Measurements from ENCODE around the gene TTF2.

The TTF2 gene

GRCh38 chr1:117143871-117144270, 83.7 kb downstream of the TTF2 start:
- Histone ChIP-seq H3K79me2 (ENCODE audit: insufficient read depth, low read length) (no peaks in the 10 kb centered on the region), H3K27me3 (ENCODE audit: insufficient read depth, low read length, poor library complexity) (peaks cover 2% of the 10 kb centered on the region), H3K9ac (ENCODE audit: low read depth, low read length) (no peak overlapping the region), H3K4me3 (ENCODE audit: low read depth in 1 of 2, low read length in 2 of 2) (no peak overlapping the region), H3K27ac (ENCODE audit: low read length) (no peak overlapping the region), H3K4me2 (ENCODE audit: insufficient read depth, low read length) (no peak overlapping the region), H4K20me1 (ENCODE audit: insufficient read depth, low read length) (no peaks in the 10 kb centered on the region), H3K4me1 (ENCODE audit: insufficient read depth, low read length) (no peaks in the 10 kb centered on the region), H2AFZ (ENCODE audit: low read depth, low read length) (no peak overlapping the region), H3K36me3 (ENCODE audit: insufficient read depth, low read length) (no peaks in the 10 kb centered on the region), H3K9me3 (ENCODE audit: insufficient read depth, low read length, severe bottlenecking) (no peaks in the 10 kb centered on the region)
- DNase-seq (no peak), ATAC-seq (ENCODE audit: insufficient read depth, low read depth) (no peak)
- TF ChIP-seq CTCF (IDR thresholded peaks at IDR 0.05; ENCODE audit: borderline replicate concordance, extremely low read depth, low read length, poor library complexity, severe bottlenecking) = no peak
- TF ChIP-seq EZH2 (IDR thresholded peaks at IDR 0.05; ENCODE audit: borderline replicate concordance, low read depth, low read length, severe bottlenecking) = no peak

GRCh38 chr1:117146072-117146471, 85.9 kb downstream of the TTF2 start:
- Histone ChIP-seq H3K27ac (ENCODE audit: low read length) (no peak overlapping the region), H3K9me3 (ENCODE audit: insufficient read depth, low read length, severe bottlenecking) (no peaks in the 10 kb centered on the region), H3K27me3 (ENCODE audit: insufficient read depth, low read length, poor library complexity) (peaks cover 2% of the 10 kb centered on the region), H3K4me1 (ENCODE audit: insufficient read depth, low read length) (no peaks in the 10 kb centered on the region), H4K20me1 (ENCODE audit: insufficient read depth, low read length) (no peaks in the 10 kb centered on the region), H3K79me2 (ENCODE audit: insufficient read depth, low read length) (no peaks in the 10 kb centered on the region), H2AFZ (ENCODE audit: low read depth, low read length) (no peak overlapping the region), H3K4me2 (ENCODE audit: insufficient read depth, low read length) (no peak overlapping the region), H3K36me3 (ENCODE audit: insufficient read depth, low read length) (no peaks in the 10 kb centered on the region), H3K9ac (ENCODE audit: low read depth, low read length) (no peak overlapping the region), H3K4me3 (ENCODE audit: low read depth in 1 of 2, low read length in 2 of 2) (no peak overlapping the region)
- no peak for TF ChIP-seq CTCF (IDR thresholded peaks at IDR 0.05; ENCODE audit: borderline replicate concordance, extremely low read depth, low read length, poor library complexity, severe bottlenecking)
- TF ChIP-seq EZH2 (IDR thresholded peaks at IDR 0.05; ENCODE audit: borderline replicate concordance, low read depth, low read length, severe bottlenecking) = no peak
- DNase-seq = no peak
- no peak for ATAC-seq (ENCODE audit: insufficient read depth, low read depth)

- no peak for DNase-seq
- Histone ChIP-seq H3K4me2 (ENCODE audit: insufficient read depth, low read length) (no peak overlapping the region), H3K4me1 (ENCODE audit: insufficient read depth, low read length) (no peaks in the 10 kb centered on the region), H2AFZ (ENCODE audit: low read depth, low read length) (no peak overlapping the region), H3K9me3 (ENCODE audit: insufficient read depth, low read length, severe bottlenecking) (no peaks in the 10 kb centered on the region), H3K27ac (ENCODE audit: low read length) (no peak overlapping the region), H3K79me2 (ENCODE audit: insufficient read depth, low read length) (no peaks in the 10 kb centered on the region), H3K4me3 (ENCODE audit: low read depth in 1 of 2, low read length in 2 of 2) (no peak overlapping the region), H4K20me1 (ENCODE audit: insufficient read depth, low read length) (no peaks in the 10 kb centered on the region), H3K9ac (ENCODE audit: low read depth, low read length) (no peak overlapping the region), H3K27me3 (ENCODE audit: insufficient read depth, low read length, poor library complexity) (peaks cover 2% of the 10 kb centered on the region), H3K36me3 (ENCODE audit: insufficient read depth, low read length) (no peaks in the 10 kb centered on the region)
- TF ChIP-seq EZH2 (IDR thresholded peaks at IDR 0.05; ENCODE audit: borderline replicate concordance, low read depth, low read length, severe bottlenecking) (no peak), CTCF (IDR thresholded peaks at IDR 0.05; ENCODE audit: borderline replicate concordance, extremely low read depth, low read length, poor library complexity, severe bottlenecking) (no peak)
- ATAC-seq (ENCODE audit: insufficient read depth, low read depth) = no peak
Measured at GRCh38 chr1:117146575-117147340, 86.6 kb downstream of the TTF2 start.

Measured in DND-41 (cell line).